HG03060 (cell line): Measurements from ENCODE around the gene LRRC45.

Experiments used
- ATAC-seq: cut with Tn5 transposase; IDR thresholded peaks from one replicate; pipeline ENCODE4 v1.9.1; 2021; ENCODE audit warnings: low read depth, moderate number of reproducible peaks; ENCODE audit not compliant: unreplicated experiment

LRRC45 gene

DNA sequence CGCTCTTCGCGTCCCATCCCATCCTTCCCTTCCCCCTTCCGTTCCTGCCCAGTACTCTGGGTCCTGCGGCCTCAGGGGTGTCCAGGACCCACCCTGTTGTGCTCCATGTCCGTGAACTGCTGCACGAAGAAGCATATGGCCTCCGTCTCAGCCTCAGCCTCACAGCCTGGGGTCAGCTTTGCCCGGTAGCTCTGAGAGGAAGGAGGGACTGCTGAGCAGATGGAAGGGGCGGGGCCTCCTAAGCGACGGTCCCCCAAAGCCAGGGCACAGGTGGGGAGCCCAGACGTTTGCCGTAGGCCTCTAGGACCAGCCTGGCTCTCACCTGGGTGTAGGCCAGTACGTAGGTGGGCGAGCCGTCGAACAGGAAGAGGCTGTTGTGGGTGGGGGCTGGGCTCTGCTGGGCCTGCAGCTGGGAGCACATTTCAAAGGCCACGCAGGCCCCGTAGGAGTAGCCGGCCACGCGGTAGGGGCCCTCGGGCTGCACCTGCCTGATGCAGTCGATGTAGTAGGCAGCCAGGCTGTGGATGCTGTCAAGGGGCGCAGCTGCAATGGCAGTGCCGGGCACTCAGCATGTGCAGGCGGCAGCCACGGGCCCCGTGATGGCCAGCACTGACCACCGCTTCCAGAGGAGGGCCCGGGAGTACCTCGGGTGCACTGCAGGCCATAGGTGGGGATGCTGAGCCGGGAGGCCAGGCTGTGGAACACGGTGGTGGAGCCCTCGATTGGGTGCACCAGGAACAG is 57.1 kb downstream of the LRRC45 start:
- ATAC-seq, result no peak
